GM18907 (cell line): Measurements from ENCODE around the gene ARFGEF2.
"Not testable (repeated sequence)": the region's sequence is repeated elsewhere in the genome, so short reads cannot be mapped to it uniquely, and the experiment has no call there.

ENCODE experiments used
- ATAC-seq: cut with Tn5 transposase; IDR thresholded peaks from one replicate; pipeline ENCODE4 v1.9.1; 2021; ENCODE audit warnings: mild to moderate bottlenecking, moderate library complexity; ENCODE audit not compliant: unreplicated experiment

ARFGEF2 gene

DNA sequence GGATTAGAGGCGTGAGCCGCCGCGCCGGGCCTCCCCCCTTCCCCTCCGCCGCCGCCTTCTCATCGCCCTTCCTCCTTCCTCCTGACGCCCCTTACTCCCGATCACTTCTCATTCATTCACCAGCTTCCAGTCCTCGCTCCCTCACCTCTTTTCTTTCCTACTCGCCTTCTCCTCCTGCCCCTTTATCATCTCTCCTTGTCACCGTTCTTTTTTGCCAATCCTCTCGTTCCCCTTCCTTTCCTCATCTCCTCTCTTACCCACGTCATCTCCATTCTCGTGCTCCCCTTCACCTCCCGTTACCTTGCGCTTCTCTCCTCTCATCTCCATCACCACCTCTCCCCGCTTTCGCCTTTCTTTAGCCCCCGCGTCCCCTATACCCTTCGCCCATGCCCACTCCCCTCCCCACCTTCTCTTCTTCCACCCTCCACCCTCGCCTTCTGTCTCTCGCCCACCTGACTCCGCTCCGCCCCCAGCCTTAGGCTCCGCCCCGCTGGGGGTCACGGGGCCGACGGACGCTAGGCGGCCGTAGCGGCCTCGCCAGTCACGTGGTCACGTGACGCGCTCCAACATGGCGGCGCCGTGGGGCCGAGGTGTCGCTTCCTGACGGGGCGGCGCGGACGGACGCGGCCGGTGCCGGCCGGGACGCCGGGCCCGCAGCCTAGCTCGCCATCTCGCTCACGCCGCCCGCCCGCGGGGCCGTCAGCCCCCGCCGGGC, at the start of gene ARFGEF2:
TSS of gene ARFGEF2 (plus strand) at position 544 of the 715 bp plus-strand sequence. CDS start 179 bp downstream, outside the sequence.
- ATAC-seq: peak; percentile 79

DNA sequence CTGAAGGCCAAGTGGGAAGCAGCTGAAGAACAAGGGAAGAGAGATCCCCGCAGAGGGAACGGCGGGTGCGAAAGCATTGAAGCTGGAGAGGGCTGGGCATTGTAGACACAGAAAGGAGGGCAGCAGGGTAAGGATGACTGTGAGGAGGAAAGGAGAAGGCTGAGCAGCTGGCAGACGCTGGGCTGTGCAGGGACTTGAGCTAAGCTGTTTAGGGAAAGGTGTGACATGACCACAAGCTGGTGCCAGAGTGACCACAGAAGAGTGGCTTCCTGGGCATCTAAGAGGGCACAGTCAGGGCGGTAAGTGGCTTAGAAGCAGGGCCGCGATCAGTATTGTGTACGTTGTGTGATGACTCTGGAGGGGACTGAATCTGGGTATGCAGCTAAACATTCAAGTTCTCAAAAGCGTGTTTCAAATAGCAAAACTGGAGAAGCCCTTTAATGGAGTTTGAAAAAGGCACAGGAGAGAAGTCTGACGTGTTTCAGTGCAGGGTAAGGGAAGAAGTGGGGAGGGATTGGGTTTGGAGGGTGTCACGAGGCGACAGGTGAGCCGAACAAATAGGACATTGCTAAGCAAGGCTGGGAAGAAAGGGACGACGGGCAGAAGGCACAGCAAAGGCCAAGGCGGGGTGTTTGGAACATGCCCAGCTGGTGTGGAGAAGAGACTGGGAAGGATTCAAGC, 46.1 kb upstream of the ARFGEF2 start:
- no peak for ATAC-seq

DNA sequence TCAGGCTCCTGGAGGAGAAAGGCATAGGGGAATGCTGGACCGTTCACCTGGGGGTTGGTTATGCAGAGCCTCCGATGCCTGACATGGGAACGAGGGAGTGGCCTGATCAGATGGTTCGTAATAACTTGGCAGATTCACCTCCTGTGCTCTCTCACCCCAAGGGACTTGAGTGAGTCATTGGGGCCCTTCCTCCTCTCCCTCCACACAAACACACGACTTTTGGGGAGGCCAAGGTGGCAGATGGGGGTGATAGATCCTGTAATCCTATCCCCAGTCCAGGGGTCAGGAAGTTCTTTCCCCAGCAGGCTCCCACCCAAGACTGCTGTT, 45.6 kb upstream of the ARFGEF2 start:
- ATAC-seq: no peak

DNA sequence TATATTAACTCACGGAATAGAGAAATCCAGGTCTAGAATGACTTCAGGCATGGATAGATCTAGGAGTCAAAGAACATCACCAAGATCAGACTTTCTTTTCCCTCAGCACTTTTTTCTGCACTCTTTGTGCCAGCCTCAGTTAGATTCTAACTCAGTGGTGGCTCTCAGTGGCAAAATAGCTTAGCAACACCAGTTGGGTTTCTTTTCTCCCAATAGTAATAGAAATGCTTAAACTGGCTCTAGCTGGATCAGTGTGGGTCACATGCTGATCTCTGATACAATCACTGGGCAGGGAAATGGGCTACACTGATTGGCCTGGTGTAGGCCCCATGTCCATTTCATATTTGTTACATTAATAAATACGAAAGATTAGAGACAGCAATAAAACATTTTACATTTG, 44.2 kb upstream of the ARFGEF2 start:
- no peak for ATAC-seq

DNA sequence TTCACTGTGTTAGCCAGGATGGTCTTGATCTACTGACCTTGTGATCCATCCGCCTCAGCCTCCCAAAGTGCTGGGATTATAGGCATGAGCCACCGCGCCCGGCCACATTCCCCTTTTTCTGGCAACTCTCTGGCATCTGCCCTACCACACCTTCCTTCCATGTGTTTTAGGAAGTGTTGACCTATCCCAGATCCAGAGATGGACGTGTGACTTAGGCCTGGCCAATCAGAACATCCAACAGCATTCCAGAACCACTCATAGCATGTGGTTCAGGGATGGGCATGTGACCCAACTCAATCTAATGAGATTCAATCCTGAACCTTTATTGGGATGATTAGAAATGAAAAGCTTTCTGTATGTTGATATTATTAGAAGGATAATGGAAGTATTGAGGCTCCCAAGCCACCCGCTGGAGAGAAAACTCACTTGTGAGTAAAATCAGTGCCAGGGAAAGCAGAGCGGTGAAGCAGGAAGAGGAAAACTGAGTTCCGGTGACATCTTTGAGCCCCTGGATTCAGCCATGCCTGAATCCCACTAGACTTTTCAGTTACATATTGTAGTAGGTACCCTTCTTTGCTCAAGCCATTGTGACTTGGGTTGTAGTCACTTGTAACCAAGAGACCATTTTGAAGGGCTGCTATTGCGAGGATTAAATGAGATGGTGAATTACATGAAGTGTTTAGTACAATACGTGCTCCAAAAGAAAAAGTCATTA, 42.8 kb upstream of the ARFGEF2 start:
- ATAC-seq: no peak

DNA sequence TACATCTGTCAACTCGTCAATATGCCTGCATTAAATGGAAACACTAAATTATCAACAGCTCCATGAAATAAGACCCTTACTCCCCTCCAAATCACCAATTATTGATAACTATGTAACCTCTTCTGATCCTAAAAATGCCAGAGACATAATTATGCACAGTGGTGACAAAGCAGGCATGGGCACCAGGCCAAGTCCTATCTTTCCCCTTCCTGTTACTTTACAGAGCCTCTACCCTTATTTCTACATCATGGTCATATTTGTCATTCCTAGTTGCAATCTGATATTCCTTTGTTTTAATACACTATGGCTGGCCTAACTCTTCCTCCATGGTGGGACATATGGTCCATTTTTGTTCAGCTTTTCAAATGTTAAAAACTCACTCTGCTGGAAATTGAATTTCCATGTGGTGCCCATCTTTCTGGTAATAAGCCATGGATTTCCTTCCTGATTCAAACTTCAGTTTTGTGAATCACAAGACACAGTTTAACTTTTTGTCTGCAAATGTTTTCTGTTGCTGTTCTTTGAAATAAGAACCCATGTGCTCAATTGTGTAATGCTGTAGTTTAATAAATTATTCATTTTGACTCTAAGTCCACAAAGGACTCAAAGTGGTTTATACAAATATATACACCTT, 41.8 kb upstream of the ARFGEF2 start:
- no peak for ATAC-seq

DNA sequence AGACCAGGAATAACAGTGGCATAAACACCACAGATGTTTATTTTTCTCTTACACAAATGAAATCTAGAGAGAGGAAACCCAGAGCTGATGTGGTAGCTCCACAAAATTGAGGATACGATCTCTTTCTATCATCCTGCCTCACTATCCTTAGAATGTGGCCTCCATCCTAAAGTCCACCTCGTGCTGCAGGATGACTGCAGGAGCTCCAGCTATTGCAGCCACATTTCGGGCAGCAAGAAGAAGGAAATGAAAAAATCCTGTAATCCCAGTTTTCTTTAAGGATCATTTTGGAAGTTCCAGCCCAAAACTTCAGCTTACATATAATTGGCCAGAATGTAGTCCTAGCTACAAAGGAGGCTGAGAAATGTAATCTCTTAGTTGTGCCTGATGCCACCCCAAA, 41.2 kb upstream of the ARFGEF2 start:
- no peak for ATAC-seq

DNA sequence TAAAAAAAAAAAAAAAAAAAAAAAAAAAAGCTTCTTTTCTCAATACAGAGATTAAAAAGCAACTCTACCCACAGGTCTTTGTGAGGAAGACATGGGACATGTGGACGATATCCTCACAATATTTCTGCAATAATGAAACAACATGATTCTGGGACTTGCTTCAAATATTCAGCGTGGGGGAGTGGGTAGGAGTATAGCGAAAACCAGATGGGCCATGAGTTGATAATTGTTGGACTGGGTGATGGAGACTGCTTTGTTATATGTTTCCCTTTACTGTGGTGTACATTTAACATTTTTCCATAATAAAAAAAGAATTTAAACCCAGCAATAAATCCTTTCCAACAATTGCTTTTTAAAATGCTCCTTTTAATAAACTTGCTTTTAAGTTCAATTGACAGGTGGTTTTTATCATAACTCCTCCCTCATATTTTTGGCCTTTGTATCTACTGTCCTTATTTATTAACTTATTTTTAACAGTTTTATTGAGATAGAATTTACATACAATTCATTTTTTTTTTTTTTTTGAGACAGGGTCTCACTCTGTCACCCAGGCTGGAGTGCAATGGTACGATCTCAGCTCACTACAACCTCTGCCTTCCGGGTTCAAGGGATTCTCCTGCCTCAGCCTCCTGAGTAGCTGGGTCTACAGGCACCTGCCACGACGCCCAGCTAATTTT, 40.4 kb upstream of the ARFGEF2 start:
- no peak for ATAC-seq

DNA sequence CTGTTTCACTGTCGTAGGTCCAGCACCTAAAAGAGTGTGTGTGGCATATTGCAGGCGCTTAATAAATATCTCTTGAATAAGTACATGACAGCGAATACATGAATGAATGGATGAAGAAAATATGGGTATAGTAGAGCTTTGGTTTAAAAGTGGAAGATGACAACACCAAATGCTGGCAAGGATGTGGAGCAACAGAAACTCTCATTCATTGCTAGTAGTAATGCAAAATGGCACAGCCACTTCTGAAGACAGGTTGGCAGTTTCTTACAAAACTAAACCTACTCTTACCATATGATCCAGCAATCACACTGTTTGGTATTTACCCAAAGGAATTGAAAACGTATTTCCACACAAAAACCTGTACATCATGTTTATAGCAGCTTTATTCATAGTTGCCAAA, 36.3 kb upstream of the ARFGEF2 start:
- no peak for ATAC-seq

DNA sequence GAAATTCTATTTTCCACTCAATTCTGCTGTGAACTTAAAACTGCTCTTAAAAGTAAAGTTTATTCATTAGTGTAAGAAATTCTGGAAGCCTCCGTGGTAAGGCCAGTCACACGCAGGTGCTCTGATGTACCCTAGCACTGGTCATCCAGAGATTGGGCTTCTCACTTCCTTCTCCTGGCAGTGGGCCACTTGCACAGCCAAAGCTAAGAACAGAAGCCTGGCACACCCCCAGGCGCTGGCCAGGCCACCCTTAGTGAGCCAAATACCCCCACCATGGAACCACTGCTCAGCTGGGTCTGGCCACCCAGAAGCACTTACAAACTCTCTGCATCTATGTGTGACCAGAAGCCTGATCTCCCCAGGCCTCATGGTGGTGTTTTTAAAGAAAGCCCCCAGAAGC, 35.3 kb upstream of the ARFGEF2 start:
- ATAC-seq: no peak

DNA sequence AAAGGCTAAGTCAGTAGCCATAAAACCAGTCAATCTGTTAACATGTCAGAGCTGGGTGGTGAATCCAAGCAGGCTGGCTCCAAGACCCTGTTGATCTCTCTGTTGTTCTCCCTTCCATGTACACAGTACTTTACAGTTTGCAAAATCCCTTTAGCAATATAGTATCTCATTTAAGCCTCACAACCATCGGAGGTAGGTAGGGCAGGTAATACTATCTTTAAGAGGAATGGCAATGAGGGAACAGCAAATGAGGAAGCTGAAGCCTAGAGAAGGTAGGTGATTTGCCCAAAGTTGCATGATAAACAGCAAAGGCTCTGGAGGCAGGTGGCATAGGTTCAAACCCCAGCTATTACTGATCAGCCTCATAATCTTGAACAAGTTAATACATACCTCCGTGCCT, 34.7 kb upstream of the ARFGEF2 start:
- no peak for ATAC-seq

DNA sequence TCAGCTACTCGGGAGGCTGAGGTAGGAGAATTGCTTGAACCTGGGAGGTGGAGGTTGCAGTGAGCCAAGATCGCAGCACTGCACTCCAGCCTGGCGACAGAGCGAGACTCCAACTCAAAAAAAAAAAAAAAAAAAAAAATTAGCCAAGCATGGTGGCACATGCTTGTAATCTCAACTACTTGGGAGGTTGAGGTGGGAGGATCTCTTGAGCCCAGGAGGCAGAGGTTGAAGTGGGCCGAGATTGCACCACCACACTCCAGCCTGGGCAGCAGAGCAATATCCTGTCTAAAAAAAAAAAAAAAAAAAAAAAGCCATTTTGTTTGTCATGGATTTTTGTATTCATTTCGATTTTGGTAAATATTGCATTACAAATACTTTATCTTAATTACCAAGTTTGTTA, 33.0 kb upstream of the ARFGEF2 start:
- ATAC-seq: not testable (repeated sequence)

DNA sequence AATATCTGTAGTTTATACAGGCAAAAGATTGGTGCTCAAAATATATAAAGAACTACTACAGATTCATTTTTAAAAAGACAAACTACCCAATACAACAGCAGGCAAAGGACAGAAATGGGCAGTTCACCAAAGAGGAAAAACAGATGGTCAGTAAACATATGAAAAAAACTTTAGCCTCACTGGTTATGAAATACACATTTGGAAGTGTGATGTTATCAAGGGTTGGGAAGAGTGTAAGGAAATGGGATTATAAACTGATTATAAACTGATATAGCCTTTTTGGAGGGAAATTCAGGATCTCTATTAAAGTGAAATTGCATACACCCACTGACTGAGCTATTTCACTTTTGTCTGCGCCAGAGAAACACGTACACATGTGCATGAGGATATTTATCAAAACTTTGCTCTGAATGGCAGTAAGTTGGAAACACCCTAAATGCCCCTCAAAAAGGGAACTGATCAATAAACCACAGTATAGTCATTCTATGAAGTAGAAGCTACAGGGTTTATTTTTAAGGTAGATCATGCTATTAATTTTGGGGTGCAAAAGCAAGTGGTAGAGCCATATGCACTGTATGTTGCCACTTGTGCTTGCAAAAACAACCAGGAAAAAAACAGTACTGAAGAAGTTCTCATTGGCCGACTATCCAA, 32.2 kb upstream of the ARFGEF2 start:
- ATAC-seq: no peak

DNA sequence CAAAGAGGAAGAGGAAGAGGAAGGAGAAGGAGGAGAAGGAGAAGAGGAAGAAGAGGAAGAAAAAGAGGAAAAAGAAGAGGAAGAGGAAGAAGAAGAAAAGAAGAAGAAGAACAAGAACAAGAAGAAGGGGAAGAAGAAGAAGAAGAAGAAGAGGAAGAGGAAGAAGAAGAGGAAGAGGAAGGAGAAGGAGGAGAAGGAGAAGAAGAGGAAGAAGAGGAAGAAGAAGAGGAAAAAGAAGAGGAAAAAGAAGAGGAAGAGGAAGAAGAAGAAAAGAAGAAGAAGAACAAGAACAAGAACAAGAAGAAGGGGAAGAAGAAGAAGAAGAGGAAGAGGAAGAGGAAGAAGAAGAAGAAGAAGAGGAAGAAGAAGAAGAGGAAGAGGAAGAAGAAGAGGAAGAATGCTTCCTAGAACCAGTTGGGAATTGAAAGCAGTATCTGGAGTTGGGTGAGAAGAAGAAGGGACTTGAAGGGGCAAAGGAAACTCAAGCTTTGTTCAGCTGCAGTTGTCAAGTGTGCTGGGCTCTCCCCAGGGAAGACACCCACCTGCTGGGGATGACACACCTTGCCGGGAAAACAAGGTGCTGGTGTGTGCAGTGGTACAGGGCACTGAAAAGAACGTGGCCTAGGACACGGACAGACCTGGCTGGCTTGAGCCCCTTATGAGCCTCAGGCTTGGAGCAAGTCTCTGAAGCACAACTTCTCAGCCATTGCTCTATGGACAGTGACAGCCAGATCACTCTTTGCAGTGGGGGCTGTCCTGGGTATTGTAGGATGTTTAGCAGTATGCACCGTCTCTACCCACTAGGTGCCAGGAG, 30.1 kb upstream of the ARFGEF2 start:
- no peak for ATAC-seq

DNA sequence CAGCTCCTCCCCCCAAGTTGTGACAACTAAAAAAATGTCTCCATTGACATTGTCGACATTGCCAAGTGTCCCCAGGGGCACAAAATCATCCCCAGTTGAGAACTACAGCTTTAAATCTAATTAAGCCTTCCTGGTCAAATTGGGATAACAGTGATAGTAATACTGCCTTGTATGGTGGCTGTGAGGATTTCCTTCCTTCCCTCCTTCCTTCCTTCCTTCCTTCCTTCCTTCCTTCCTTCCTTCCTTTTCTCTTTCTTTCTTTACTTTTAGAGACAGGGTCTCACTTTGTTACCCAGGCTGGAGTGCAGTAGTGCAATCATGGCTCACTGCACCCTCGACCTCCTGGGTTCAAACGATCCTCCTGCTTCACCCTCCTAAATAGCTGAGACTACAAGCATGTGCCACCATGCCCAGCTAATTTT, 29.5 kb upstream of the ARFGEF2 start:
- ATAC-seq: no peak

DNA sequence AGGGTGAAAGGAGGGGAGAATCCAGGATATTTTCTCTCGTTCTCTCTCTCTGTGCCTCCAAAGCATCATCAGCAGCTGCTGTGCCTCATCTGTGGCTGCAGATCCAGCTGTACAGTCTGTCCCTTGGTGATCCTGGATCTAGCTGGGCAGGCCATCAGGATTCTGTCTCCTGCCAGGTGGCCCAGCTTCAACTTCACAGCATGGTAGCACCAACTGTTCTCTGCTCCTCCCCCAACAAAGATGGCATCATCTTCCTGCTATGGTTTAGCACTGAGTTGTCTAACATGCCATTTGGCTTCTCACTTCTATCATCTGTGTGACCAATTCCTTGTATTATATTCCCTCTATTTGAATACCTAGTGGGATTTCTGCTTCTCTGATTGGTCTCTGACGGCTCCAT, 28.6 kb upstream of the ARFGEF2 start:
- no peak for ATAC-seq

DNA sequence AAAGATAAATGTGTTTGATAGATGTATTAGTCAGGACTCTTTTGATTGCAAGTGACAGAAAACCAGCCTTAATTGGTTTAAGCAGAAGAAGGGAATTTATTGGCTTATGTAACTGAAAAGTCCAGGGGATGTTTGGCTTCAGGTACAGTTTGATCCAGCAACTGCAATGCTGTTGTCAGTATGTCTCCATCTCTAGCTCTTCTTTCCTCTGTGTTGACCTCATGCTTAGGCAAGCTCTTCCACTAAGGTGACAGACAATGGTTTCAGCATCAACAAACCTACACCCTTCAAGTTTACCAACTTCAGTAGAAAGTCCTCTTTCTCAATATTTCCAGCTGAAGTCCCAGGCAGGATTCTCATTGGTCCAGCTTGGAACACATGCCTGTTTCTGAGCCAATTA, 28.1 kb upstream of the ARFGEF2 start:
- no peak for ATAC-seq

DNA sequence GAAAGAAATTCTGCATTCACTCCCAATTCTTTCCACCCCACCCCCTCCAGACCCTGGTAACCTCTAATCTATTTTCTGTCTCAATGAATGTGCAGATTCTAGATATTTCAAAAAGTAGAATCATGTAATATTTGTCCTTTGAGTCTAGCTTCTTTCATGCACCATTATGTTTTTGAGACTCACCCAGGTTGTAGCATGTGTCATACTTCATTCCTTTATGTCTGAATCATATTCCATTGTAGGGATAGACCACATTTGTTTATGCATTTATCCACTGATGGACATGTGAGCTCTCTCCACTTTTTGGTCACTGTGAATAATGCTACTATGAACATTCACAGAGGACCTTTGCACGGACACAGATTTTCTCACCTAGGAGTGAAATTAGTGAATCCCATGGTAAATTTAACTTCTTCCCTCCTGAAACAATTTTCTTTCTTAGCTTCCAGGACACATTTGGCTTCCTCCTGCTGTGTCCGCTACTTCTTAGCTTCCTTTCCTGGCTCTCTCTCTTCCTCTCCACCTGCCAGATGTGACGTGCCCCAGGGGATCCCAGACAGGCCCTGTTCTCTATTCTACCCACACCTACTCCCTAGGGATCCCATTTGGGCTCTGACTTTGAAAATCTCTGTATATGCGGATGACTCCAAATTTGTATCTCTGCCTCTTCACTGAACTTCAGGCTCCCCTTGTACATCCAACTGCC, 24.1 kb upstream of the ARFGEF2 start:
- ATAC-seq: no peak

DNA sequence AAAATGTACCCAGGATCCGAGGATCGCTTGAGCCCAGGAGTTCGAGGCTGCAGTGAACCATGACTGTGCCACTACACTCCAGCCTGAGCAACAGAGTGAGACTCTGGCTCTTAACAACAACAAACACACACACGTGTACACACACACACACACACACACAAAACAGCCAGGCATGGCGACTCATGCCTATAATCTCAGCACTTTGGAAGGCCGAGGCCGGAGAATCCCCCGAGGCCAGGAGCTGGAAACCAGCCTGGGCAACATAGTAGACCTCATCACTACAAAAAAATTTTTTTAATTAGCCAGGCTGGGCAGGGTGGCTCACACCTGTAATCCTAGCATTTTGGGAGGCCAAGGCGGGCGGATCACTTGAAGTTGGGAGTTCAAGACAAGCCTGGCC, 23.3 kb upstream of the ARFGEF2 start:
- ATAC-seq: no peak
